Activated CD4-positive, alpha-beta T cell treated with anti-CD3 and anti-CD28 coated beads for 1 hour (primary cell): ENCODE data around the gene SYTL2.
"Not testable (repeated sequence)": the region's sequence is repeated elsewhere in the genome, so short reads cannot be mapped to it uniquely, and the experiment has no call there.

Experiments used
- DNase-seq: peaks from one replicate; pipeline ENCODE4 v3.0.0-alpha.2; 2020

The SYTL2 gene

DNA sequence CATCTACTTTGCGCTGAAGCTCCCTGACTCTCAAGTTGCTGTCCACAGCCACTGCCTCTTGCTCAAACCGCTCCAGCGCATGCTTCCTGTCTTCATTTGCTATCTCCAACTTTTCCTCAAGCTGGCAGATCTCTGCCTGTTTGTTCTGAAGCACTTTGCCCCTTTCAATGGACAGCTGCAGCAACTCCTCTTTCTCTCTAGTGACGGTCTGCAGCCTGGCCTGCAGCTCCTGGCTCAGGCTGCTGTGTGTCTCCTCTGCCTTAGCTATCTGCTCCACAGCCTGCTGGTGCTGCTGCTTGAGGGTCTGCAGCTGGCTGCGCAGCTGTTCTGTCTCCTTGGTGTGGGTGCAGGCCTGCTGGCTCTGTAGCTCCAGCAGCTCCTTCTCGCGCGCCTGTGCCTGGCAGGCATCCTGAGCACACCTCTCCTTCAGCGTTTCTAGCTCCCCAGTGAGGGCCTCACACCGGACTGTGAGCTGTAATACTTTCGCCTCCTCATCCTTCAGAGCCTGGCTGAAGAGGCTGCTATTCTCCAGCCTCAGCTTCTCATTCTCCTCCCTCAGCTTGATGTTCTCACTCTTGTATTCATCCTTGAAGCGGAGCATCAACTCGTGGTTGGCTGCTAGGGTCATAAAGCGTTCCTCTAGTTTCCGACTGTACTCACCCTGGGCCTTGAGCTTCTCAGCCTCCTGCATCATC is 125.7 kb downstream of the SYTL2 start:
- DNase-seq, result no peak

DNA sequence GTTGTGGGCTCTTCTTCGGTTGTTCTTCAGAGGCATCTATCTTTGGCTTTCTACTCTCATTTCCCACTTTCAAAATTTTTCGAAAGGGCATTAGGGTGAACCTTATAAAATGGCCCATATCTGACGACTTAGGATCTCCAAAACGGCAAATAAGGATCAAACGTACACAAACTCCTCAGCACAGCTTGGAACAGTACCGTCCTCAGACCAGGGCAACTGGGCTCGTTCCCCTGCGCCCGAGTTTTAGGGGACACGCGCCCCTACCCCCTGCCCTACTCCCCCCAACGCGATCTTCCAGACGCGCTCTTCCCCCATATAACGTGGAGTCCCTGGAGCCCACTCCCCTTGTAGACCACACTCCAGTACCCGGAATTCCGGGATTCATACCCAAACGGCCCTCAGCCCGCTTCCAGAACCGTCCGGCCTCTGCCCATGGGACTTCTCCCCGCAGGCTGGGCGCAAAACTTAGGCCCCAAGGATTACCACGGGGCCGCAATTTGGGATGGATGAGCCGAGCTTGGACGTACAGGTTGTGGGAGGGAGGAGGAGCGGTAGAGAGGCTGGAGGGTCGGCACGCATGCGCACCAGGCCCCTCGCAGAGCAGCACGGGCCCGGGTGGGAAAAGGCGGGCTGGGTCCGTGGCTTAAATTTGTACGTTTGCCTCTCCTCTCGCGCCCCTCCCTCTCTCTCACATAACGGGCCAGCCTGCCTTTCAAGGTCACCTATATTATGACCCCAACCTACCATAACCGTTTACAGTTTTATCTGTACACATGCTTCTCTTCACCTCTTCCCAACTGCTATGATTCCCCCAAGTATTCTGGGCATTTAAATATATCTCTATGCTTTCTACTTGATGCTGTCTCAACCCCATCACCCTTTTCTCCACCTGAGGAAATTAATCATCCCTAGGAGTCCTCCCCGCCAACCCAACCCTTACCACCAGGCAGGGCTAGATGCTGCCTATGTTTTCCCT is 128.3 kb downstream of the SYTL2 start:
- peak; percentile 46 for DNase-seq

DNA sequence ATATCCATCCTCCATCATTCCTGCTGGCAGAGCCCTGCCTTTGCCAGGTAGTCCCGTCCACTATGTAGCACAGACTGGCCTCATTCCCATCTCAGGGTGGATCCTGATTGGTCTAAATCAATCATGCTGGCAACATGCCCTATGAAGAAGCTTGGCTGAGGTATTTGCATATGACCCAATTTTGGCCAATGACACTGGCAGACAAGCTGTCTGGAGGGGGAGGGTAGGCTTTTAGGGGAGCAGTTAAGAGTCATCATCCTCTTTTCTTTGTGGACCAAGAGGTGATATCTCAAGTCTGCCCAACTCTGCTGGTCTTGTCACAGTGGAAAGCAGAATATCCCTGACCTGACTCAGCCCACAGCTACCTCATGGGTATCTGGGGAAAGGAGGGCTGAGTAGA is 130.0 kb downstream of the SYTL2 start:
- DNase-seq, result no peak

DNA sequence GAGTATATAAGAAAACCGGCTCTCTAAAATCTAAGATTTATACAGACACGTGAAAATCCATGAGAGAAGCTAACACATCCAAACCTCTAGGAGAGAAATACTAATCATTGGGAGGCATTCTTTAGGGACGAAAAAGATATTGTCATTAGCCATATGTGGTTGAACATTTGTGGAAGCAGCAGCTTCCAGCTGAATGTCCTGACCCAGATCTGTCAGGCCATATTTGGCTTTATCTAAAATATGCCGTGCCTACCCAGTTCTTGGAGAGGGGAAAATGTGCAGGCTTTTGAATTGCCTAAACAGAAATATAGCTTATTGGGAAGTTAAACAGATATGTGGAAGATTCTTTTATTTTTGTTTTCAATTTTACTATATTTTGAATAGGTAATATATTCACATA is 131.4 kb downstream of the SYTL2 start:
- no peak for DNase-seq

DNA sequence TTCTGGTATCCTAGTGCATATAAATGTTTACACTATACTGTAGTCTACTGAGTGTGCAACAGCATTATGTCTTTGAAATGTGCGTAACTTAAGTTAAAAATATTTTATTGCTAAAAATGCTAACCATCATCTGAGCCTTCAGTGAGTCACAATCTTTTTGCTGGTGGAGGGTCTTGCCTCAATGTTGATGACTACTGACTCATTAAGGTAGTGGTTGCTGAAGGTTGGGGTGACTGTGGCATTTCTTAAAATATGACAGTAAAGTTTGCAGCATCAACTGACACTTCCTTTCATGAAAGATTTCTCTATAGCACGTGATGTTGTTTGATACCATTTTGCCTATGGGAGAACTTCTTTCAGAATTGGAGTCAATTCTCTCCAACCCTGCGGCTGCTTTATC is 137.5 kb downstream of the SYTL2 start:
- no peak for DNase-seq

DNA sequence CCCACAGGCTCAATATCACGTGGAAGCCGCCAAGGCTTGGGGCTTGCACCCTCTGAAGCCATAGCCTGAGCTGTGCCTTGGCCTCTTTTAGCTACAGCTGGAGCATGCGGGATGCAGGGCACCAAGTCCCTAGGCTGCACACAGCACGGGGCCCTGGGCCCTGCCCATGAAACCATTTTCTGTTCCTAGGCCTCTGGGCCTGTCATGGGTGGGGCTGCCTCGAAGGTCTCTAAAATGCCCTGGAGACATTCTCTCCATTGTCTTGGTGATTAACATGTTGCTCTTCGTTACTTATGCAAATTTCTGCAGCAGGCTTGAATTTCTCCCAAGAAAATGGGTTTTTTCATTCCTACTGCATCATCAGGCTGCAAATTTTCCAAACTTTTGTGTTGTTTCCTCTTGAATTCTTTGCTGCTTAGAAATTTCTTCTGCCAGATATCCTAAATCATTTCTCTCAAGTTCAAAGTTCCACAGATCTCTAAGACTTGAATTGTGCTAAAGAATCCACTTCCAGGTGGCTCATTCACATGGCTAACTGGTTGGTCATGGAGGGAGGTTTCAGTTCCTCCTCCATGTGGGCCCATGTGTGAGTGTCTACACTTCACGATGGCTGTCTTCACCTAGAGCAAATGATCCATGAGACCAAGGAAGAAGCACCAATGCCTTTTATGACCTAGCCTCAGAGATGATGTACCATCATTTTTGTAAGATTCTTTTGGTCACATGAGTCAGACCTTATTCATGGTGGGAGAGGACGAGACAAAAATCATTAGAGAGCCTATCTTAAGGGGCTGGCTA is 138.6 kb downstream of the SYTL2 start:
- no peak for DNase-seq

DNA sequence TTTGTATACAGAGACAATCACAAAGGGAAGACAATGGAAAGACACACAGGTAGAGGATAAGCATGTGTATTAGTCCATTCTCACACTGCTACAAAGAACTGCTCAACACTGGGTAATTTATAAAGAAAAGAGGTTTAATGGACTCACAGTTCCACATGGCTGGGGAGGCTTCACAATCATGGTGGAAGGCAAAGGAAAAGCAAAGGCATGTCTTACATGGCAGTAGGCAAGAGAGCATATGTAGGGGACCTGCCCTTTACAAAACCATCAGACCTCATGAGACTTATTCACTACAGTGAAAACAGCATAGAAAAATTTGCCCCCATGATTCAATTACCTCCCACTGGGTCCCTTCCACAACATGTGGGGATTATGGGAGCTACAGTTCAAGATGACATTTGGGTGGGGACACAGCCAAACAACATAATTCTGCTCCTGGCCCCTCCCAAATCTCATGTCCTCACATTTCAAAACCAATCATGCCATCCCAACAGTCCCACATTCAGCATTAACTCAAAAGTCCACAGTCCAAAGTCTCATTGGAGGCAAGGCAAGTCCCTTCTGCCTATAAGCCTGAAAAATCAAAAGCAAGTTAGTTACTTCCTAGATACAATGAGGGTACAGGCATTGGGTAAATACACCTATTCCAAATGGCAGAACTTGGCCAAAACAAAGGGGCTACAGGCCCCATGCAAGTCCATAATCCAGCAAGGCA is 139.8 kb downstream of the SYTL2 start:
- DNase-seq, result not testable (repeated sequence)

DNA sequence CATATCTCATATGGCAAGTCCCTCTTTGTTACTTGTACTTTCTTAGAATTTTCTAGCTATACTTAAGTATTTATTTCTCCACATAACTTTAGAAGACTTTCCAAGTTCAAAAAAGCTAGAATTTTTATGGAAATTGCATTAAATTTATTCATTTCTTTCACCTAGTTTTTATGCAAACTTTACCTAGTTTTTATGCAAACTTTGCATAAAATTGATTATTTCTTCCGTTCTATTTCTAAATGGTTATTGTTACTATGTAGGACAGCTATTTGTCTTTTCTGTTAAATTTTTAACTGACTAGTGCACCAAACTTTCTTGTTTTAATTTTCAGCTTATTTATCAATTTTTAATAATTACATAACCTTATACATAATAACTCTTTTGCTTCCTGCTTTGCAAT is 142.8 kb downstream of the SYTL2 start:
- DNase-seq, result no peak

DNA sequence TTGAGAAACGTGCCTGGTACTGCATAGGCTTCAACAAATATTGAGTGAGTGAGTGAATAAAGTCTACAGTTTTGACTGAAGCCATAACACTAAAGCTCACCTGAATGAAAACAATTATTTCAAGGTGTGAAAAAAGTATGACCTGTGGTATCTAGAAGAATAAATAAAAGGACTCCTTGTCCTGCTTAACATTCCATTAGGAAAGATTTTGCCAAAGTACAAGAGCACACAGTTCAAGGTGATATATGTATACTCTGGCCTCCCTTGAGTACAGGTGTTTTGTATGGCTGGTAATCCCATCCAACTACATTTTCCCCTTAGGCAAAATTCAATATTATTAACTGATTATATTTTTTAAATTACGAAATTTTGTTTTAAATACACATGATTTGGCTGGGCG is 144.3 kb downstream of the SYTL2 start:
- DNase-seq, result no peak

DNA sequence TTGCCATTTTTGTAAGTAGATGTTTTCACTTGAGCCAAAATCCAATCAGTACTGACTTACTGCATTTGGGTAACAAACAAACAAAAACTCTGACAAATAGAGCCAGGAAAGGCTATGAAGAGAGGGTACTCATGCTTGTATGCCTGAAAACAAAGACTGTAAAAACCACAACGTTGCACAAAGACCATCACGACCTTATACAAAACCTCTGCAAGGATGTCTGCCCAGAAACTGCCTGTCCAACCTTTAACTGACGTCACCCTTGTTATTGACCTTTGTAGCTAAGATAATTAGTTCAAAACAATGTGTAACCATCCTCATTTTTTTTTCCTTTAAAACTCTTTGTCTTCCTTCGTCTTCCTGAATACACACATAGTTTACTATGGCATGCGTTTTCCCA is 145.2 kb downstream of the SYTL2 start:
- DNase-seq, result no peak

DNA sequence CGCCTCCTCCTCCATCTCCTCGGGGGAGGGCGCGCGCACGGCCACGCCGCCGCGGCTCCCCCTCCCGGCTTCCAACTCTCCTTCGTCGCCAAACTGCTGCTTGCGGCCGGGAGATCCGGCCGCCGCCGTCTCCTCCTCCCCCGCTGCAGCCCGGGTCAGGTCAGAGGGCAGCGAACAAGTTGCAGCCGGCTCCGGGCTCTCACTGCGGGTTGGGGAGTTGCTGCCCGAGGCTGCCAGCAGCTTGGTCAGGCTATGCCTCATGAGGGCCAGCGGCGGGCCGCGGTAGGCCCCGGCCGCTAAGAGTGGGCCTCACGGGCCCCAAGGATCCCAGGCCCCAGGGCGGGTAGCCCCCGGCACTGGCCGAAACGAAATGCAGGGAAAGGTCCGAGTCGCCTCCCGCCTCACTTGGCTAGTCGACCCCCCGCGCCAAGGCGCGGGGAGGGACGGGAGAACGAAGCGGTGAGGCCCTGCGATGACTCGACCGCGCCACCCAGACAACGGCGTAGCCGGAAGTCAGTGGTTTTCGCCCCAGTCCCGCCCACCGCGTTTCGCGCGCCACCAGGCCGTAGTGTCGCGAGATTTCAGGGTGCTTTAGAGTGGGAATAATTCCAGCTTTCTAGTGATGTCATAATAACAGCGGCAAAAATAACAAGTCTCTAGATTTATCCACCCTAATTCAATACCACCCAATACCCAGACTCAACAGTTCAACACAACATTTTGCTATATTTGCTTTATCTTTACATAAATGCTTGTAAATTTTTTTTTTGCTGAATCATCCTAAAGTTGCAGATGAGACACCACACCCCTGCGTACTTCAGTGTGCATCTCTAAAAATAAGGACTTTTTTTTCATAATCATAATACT is 146.1 kb downstream of the SYTL2 start, which contains the start of gene CREBZF:
Gene CREBZF, minus strand, starts transcription at position 515 of the 867 bp plus-strand sequence. Its CDS starts 254 bp downstream, at position 261.
- peak; percentile 87 for DNase-seq

DNA sequence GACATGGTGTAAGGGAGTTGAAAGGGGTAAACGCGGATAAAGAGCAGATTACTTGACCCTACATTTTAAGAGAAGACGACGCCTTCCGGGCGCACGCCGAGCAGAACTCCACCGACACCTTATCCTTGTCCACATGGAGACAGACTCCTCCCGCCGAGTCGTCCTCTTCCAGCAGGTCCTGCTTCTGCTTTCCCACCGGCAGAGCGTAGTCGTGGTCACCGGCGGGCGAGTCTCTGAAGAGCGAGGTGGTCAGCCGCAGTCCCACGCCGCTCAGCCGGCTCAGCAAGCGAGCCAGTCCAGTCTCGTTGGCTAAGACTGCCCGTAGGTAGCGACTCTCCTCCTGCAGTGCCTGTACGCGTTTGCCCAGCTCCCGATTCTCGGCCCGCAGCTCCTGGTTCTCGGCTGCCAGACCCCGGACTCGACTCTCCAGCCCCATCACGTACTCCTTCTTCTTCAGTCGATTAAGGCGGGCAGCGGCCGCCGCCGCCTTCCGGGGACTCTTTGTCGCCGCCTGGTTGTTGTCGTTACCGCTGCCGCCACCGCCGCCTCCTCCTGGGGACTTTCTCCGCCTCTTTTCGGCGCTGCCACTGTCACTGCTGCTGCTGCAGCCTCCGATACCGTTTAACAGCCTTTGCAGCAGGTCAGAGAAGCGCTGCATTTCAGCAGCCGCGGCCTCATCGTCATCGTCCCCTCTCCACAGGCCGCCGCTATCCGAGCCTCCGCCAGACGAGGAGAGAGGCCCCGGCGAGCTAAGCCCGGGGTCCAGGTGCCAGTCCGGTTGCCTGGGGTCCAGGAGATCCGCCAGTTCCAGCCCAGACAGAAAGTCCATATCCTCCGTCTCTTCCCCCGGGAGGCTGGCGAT is 147.0 kb downstream of the SYTL2 start:
- DNase-seq, result peak; percentile 84

DNA sequence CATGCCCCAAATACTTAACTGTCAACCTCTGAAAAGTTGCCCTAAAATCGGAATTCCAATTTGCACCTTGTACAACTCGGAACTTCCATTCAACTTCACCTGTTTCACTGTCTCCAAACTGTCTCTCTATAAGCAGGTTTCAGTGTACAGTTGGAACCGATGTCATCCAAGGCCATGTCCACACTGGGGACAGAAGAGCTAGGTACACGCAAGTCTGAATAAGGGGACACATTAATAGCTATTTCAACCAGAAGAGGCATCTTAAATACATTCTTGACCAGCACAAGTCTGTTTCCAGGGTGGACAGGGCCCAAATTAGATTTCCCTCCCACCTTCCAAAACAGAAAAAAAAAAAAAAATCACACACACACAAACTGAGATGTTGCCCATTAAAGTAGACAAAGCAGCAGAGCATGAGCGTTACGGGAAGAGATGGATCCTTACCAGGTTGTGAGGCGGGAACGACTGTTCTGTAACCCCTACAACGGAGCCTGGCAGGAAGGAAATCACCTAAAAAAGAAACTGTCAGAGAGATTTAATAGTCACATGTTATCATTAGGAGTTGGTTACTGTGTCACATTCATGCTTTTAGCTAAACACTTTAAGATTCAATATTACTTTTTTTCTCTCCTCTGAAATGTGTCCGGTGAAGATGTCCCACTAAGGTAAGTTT is 147.7 kb downstream of the SYTL2 start:
- DNase-seq, result no peak

DNA sequence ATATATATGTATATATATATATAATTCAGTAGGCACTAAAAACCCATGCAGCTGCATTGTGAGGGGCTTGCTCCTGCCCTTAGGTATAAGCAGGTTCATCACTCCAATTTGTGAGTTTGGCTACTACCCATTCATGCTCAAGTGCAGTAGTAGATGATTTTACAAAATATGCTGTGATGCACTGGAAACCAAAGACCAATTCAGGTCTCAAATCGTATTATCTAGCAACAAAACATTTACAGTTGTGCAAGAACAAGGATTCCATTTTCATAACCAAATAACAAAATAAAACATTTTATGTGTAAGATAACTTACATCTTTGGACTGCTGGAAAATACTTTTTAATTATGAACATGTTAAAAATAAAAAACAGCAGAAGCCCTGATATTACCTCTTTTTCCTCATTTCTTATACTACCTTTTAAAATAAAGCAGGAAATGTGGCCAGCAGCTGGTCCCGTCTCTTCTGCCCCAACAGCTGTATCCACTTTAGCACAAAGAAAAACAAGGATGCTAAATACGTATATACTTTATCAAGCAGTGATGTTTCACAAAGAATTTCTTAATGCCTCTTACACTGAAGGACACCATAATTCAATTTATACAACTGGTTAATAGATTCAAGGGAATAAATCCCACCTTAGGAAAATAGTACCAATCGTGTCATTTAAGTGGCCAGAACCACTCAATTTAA is 148.8 kb downstream of the SYTL2 start:
- no peak for DNase-seq

DNA sequence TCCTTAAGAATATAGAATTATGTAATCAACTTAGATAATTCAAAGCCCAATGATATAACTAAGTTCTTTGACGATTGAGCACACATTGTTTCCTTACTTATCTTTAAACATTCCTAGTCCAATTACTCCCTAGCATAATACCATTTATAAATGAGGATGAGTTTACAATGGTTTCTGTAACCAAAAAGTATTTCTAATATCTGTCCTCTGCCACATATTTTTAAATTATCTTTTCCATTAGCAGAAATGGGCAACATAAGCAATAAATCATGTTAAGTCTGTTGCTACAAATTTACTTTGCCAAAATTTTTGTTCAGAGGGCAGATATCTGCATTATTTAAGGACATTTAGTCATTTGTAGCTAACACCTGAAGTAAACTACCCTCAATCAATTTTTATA is 152.8 kb downstream of the SYTL2 start:
- DNase-seq, result no peak

DNA sequence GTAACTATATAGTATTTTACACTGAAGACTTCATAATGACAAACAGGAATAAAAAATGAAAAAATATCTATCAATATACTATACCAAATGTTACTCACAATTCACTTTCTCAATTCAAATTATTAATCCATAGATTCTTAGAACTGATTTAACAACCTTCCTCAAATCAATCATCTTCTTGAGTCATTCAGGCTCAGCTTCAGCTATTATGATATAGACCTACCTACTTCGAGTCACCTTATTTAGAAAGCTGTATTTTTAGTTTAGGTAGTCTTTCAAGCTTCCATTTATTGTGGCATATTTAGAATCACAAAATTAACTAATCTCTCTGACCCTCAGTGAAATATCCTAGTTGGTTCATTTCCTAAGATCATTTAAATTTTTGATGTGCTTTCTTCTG is 154.2 kb downstream of the SYTL2 start:
- no peak for DNase-seq

DNA sequence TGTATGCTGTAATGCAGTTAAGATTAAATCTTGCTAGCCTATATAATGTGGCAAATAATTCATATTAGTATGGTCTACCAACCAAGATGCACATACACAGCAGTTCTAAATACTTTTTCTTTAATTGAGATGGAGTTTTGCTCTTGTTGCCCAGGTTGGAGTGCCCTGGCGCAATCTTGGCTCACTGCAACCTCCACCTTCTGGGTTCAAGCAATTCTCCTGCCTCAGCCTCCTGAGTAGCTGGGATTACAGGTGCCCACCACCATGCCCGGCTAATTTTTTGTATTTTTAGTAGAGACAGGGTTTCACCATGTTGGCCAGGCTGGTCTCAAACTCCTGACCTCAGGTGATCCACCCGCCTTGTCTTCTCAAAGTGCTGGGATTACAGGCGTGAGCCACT is 156.6 kb downstream of the SYTL2 start:
- DNase-seq, result not testable (repeated sequence)

DNA sequence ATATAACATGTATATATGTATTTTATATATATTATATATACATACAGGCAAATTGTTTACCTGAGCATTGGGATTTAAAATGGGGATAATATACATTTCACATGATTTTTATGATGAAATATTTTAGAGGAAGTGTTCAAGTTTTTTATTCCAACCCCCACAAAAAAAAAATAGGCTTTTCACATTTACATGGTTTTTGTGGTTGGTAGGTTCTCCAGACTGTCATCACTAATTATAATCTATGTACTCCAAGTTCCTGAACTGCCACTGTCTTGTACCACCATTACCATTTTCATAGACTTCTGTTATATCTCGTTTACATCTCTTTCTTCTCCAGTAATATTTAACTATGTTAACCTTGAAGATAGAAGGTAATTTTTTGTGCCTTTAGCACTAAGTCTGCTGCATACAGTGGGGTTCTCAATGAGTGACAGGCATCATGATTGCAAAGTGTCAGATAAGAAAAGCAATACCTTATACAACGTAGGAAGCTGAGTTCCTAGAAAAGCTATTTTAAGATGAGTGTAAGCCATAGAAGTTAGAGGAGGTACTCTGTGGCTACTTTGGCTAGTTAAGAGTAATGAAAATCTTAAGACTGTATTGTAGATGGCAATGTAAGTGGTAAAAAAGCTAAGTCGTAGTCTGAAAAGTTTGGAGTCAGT is 158.0 kb downstream of the SYTL2 start:
- DNase-seq, result no peak

DNA sequence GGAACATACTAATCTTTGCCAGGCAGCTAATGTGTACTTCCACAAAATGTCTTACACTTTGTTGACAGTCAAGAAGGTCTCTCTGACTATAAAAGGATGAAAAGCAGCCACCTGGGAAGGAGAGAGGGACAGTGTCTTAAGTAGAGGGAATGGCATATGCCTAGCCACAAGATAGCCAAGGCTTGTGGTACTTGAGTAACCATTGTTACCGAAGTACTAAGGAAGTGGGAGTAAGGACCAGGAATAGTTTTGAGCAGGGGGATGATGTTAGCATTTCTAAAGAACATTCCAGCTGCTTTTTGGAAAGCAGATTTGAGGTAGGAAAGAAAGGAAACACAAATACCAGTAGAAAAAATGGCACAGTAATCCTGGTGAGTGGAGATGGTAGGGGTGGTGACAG is 159.8 kb downstream of the SYTL2 start:
- DNase-seq, result no peak
